Measurements from ENCODE around the gene ATL3. TPM values are rescaled to one million over a fixed set of nuclear protein-coding genes. Genes with fewer than 3 reads are reported as not detected.

ATL3 gene
- total RNA-seq, 1 experiment from 2014 or later = 32.3 TPM

GRCh38 chr11:63608353-63609345 is 62.5 kb downstream of the ATL3 start:
- no TSS peak for BruUV-seq (replicated peaks)
- ATAC-seq = no peak
- ChIA-PET POLR2A (no interaction called here), CTCF (no interaction called here), RAD21 (ENCODE audit: low non-redundant PET in 1 of 2, low total read pairs in 2 of 2, uncharacterized antibody in 2 of 2, unreplicated experiment in 2 of 2) (no interaction called here)
- peaks cover 13 to 18% of the 10 kb centered on the region in 2 experiments; a peak in 3 of 4 replicates for H3K4me1 ChIP-seq (ENCODE audit: control insufficient read depth in 1 of 2, insufficient read depth in 2 of 2, low read length in 2 of 2)
- intact Hi-C loops (cut with micrococcal nuclease) = loop anchor here (10.0 kb wide), 1 partner anchor 126 kb away; no protein-coding TSS in a partner anchor
- DNase-seq (ENCODE audit: low read depth, low spot score) = no peak
- H3K4me3 ChIP-seq (replicated peaks in 1 of 2; ENCODE audit: low read depth in 1 of 2, low read length in 2 of 2) = no peak overlapping the region
- H3K9ac ChIP-seq (ENCODE audit: low read length) = no peak overlapping the region
- H4K20me1 ChIP-seq (ENCODE audit: insufficient read depth) = no peaks in the 10 kb centered on the region
- TF ChIP-seq EGR1 (IDR thresholded peaks at IDR 0.05; ENCODE audit: low read depth) = no peak
- TF ChIP-seq SIN3A (IDR thresholded peaks at IDR 0.05; ENCODE audit: low read depth) = no peak
- no peak for TF ChIP-seq POLR2AphosphoS5 (IDR thresholded peaks at IDR 0.05; ENCODE audit: low read depth, low read length)
- TF ChIP-seq EZH2phosphoT487 (IDR thresholded peaks at IDR 0.05; ENCODE audit: borderline replicate concordance) = no peak
- TF ChIP-seq CBX3 (IDR thresholded peaks at IDR 0.05; ENCODE audit: low read depth) = no peak
- TF ChIP-seq POLR2A (IDR thresholded peaks at IDR 0.05; ENCODE audit: borderline replicate concordance, extremely low read depth, insufficient read depth, insufficient read length) = no peak
- TF ChIP-seq, protein P1, sequence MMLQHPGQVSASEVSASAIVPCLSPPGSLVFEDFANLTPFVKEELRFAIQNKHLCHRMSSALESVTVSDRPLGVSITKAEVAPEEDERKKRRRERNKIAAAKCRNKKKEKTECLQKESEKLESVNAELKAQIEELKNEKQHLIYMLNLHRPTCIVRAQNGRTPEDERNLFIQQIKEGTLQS (IDR thresholded peaks at IDR 0.05) = no peak
- no peak for TF ChIP-seq FOSL1 (IDR thresholded peaks at IDR 0.05; ENCODE audit: low read depth)
- no peak for TF ChIP-seq SP1 (IDR thresholded peaks at IDR 0.05; ENCODE audit: low read depth)
- TF ChIP-seq REST (IDR thresholded peaks at IDR 0.05; ENCODE audit: low read depth) = no peak
- no peaks in the 10 kb centered on the region for H3K79me2 ChIP-seq (ENCODE audit: insufficient read depth, low read length)
- H2AFZ ChIP-seq (ENCODE audit: low read depth, low read length, poor library complexity, severe bottlenecking) = no peak overlapping the region
- H3K9me2 ChIP-seq (ENCODE audit: insufficient read depth) = no peaks in the 10 kb centered on the region
- H3K9me3 ChIP-seq (ENCODE audit: control insufficient read depth in 1 of 2, insufficient read depth in 1 of 2, low read depth in 1 of 2, low read length in 2 of 2) = no peaks in the 10 kb centered on the region
- H3K27ac ChIP-seq (ENCODE audit: low read depth, low read length) = no peak overlapping the region
- H3K4me2 ChIP-seq (ENCODE audit: low read length) = no peak overlapping the region
- H3K27me3 ChIP-seq (ENCODE audit: insufficient read depth, low read length) = no peaks in the 10 kb centered on the region
- no peaks in the 10 kb centered on the region for H3K36me3 ChIP-seq (ENCODE audit: control insufficient read depth in 1 of 2, insufficient read depth in 2 of 2, low read length in 2 of 2)
